Left kidney (tissue), 2 donors: Measurements from ENCODE around the gene UQCRC1. TPM values are rescaled to one million over a fixed set of nuclear protein-coding genes. Genes with fewer than 3 reads are reported as not detected.
"Not testable (repeated sequence)": the region's sequence is repeated elsewhere in the genome, so short reads cannot be mapped to it uniquely, and the experiment has no call there.

Source experiments
- DNase-seq: peaks from one replicate; pipeline ENCODE4 v3.0.0-alpha.2; 2013
- polyA plus RNA-seq: library from polyadenylated mRNA; unstranded; fragments of 120-200 nt; gene quantifications from one replicate; pipeline ENCODE4 v1.2.1, GENCODE V29; 2013; ENCODE audit not compliant: insufficient read length

The UQCRC1 gene
- polyA plus RNA-seq, 1 donor = 269 TPM

DNA sequence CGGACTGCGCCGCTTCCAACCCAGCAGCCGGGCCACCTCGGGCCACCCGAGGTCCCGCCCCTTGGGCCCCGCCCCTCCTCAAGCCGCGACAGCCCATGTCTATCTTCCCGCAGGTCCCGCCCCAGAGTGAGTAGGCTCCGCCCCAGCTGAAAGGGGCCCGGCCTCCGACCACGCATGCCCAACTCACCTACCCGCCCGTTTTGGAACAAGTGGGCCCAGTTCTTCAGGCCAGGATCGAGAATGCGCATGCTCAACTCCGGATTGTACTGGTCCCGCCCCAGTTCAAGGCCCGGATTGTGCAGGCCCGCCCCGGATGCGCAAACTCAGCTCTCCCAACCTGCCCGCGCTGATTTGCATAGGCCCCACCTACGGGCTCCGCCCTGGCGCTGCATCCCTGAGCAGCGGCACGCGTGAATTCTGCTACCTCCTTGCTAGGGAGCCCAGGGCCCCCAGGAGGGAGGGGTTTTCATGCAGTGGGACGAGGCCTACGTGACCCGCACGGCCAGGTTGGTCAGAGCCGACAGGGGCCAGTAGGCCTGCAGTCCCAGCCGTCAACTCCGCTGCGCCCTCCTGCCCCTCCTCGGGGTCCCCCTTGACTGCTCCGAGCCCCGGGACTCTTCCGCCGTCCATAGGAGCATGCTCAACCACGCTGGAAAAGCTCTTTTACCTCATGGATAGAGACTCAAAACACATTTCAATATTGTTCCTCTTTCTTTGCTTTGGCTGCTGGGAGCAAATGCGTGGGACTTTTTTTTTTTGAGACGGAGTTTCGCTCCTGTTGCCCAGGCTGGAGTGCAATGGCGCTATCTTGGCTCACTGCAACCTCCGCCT, 52.4 kb downstream of the UQCRC1 start, which contains the start of gene PFKFB4:
PFKFB4 (minus strand) TSS at position 8 of the 831 bp plus-strand sequence. CDS start 26 bp downstream, outside the sequence.
- peak; percentile 98 for DNase-seq

DNA sequence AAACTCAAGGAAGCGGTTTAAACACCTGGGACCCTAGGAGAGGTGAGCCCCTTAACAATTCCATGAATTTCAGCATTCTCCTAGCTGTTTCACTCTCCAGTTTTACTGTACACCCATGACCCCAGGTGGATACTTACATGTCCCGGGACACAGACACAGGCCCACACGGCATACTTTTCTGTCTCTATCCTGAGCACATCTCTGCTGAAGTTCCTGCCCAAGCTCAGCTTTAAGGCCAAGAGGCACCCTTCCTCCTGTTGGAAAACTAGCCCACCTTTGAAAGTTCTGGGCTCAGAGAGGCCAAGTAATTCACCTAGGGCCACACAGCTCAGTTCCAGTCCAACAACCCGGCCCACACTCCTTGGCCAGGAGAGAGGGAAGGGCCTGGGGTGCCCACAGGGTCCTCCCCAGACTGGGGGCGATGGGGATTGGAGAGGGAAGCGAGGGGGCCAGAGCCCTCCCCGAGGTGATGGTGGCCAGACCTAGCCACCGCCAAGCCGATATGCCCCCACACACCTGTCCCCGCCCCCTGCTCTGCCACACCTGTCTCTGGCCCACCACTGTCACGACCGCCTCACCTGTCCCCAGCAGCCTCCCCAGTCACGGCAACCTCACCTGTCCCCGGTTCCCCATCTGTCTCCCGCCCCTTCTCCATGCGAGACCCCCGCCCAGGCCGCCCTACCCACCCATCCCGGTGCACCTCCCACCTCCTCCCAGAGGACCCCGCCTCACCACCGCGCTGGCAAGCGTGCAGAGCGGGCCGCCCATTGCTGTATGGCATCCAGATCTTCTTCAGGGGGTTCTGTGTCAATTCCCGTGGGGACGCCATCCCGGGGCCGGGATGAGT, 53.3 kb downstream of the UQCRC1 start:
- DNase-seq = no peak

DNA sequence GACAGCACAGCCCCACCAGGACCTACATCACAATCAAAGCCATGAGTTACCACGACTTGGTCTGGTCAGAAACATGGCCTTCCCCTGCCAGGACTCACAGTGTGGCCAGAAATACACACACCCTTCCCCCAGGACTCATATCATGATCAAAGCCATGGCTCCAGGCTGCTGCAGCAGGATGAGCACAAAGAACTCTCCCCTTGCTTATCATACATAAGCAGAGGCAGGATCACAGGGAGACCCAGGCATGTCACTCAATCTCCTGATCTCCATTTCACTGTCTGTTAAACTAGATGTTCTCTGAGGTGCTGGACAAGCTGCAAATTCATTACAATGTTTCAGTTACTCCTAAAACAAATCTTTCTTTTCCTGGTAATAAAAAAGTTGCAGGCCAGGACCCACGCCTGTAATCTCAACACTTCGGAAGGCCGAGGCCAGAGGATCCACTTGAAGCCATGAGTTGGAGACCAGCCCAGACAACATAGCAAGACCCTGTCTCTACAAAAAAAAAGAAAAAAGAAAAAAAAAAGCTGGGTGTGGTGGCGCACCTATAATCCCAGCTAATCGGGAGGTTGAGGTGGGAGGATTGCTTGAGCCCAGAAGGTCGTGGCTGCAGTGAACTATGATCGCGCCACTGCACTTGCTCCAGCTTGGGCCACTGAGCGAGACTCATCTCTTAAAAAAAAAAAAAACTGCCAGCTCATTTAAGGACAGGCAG, 54.1 kb downstream of the UQCRC1 start:
- DNase-seq = no peak

DNA sequence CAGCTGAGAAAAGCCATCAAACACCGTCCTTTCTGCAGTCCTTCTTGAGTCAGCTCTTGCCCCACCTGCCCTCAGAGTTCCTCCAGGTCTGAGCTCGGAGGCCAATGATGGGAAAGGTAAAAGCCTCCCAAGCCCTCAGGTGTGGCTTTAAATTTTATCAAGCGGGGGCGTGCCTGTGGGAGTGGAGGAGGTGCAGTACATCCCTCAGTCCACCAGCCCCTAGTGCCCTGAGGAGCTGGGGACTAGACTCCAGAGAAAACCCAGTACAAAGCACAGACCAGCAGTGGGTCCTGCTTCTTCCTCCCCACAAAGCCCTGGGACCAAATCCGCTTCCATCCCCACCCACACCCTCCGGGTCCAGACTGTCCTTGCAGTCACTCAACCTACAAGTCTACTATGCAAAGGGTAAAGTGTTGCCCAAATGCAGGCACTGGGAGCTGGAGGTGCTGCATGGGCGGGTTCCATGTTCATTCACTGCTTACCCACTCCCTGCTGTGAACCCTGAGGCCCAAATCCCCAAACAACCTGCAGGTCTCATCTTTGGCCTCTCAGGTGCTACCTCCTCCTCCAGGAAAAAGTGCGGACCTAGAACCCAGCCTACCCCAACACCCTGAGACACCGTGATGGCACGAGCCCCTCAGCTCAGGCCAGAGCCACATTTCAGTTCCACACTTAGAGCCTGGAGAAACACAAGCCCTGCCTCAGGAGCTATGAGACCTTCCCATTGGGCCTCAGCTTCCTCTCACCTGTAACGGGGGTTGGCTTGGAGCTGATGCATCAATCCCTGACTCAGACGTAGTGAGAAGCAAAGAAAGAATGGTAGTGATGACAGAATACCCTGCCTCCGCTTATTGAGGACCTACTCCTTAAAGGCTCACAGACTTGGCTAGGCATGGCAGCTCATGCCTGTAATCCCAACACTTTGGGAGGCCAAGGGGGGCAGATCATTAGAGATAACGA, 55.3 kb downstream of the UQCRC1 start:
- DNase-seq = no peak

DNA sequence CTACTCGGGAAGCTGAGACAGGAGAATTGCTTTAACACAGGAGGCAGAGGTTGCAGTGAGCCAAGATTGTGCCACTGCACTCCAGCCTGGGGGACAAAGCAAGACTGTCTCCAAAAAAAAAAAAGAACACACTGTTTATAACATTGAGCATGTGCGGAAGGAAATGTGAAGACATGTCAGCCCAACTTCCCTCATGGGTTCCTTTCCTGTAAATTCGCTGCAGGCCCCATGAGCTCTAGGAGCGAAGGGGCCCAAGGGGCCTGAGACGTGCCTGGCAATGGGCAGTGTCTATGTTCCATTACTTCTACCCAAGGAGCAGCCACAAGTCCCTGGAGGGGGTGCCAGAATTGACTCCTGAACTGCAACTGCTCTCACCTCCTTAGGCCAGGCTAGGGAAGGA, 56.1 kb downstream of the UQCRC1 start:
- no peak for DNase-seq

DNA sequence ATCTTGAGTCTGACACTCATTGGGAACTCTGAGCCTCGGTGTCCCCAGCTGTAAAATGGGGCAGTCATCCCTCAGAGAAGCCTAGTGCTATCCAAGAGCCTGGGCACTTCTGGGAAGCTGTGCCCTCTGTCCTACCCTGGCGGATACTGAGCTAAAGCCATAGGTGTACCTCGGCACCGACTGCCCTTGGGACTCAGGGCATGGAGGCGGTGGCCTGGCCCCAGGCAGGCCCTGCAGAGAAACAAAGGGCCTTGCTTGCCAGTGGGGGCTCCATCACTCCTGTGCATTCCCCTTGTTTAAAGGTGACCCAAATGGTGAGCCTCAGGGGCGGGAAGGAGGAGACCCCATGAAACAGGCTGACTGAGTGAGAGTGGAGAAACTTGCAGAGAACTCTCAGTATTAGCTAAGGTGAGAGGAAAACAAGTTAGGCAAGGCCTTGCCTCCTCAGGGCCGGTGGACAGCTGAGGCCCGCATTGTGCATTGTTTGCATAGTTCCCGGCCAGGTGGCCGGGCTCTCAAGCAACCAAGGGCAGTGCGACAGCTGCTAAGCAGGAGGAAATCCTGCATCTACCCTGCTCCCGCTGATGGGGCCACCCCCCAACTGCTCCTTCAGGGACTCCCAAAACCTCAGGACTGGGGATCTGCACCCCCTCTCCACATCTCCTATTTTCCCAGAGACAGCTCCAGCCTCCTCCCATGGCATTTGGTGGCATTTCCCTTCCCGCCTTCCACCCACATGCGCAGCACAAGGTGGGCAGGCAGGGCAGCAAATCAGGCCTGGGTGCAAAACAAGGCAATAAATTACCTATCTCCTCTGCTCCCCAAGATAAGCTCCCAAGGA, 57.1 kb downstream of the UQCRC1 start:
- no peak for DNase-seq

DNA sequence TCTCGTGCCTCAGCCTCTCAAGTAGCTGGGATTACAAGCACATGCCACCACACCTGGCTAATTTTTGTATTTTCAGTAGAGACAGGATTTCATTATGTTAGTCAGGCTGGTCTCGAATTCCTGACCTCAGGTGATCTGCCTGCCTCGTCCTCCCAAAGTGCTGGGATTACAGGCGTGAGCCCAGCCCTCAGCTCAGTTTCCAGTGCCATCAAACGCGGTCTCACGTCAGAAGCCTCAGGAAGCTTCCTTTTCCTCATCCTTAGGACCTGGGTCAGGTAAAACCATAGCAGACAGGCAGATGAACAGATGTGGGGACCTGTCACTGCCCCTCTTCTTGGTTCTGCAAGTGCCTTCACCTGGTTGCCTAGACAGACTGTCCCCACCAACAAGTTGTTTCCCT, 57.8 kb downstream of the UQCRC1 start:
- DNase-seq = not testable (repeated sequence)

Other genes with a start within 250 kb of the UQCRC1 start
- 0.73 TPM for gene FBXW12, start 237.4 kb downstream of the UQCRC1 start, polyA plus RNA-seq
- gene PLXNB1, start 179.6 kb downstream of the UQCRC1 start, polyA plus RNA-seq = 222 TPM
- 24.6 TPM for gene CCDC51, start 169.5 kb downstream of the UQCRC1 start, polyA plus RNA-seq
- 240 TPM for gene TMA7, start 169.4 kb downstream of the UQCRC1 start, polyA plus RNA-seq
- 15.7 TPM for gene ATRIP, start 162.9 kb downstream of the UQCRC1 start, polyA plus RNA-seq
- 90.9 TPM for gene SHISA5, start 105.5 kb downstream of the UQCRC1 start, polyA plus RNA-seq
- 4.3 TPM for gene PFKFB4, start 52.8 kb downstream of the UQCRC1 start, polyA plus RNA-seq
- gene UCN2, start 45.9 kb downstream of the UQCRC1 start, polyA plus RNA-seq = 0.37 TPM
- gene COL7A1, start 14.3 kb downstream of the UQCRC1 start, polyA plus RNA-seq = 21.6 TPM
- gene TMEM89, start 12.1 kb upstream of the UQCRC1 start, polyA plus RNA-seq = not detected
- gene SLC26A6, start 25.8 kb upstream of the UQCRC1 start, polyA plus RNA-seq = 31.8 TPM
- 1.1 TPM for gene CELSR3, start 53.2 kb upstream of the UQCRC1 start, polyA plus RNA-seq
- 16.2 TPM for gene NCKIPSD, start 76.3 kb upstream of the UQCRC1 start, polyA plus RNA-seq
- 241 TPM for gene IP6K2, start 107.6 kb upstream of the UQCRC1 start, polyA plus RNA-seq
- gene PRKAR2A, start 238.2 kb upstream of the UQCRC1 start, polyA plus RNA-seq = 47.8 TPM